ENCODE results near the gene ITGA11. TPM values are rescaled to one million over a fixed set of nuclear protein-coding genes. Genes with fewer than 3 reads are reported as not detected.

The ITGA11 gene
- total and polyA plus RNA-seq, 2 experiments from 2014 or later = 0.03 to 0.40 TPM

DNA sequence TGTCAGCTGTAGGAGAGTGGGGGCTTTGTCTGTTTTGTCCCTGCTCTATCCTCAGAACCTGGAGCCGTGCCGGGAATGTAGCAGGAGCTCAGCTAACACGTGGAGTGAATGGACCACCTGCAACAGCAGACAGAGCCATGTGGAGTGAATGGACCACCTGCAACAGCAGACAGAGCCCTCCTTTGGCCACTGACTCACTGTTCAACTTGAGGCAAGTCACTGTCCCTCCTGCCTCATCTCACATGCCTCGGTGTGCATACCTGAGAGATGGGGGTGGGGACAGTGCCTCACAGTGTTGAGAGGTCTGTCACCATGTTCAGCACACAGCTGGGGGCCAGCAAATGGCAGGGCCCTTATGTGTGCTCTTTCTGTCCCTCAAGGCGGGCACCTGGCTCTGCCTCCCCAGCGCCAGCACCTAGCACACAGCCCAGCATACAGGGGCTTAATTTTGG lies 126.5 kb downstream of the ITGA11 start:
- peaks cover 33% of the 10 kb centered on the region for H3K4me1 ChIP-seq (ENCODE audit: insufficient read depth)
- no peaks in the 10 kb centered on the region for H3K9me2 ChIP-seq (ENCODE audit: insufficient read depth)
- H3K79me2 ChIP-seq (replicated peaks; ENCODE audit: insufficient read depth) = no peaks in the 10 kb centered on the region
- no peaks in the 10 kb centered on the region; the same call in 2 of the 3 replicates for H3K36me3 Mint-ChIP-seq (ENCODE audit: low read depth)
- peak overlapping the region; percentile 55; the same call in 1 of the 2 replicates for H3K4me2 ChIP-seq
- ATAC-seq (no peak), DNase-seq (ENCODE audit: low spot score) (no peak)
- no peak overlapping the region; the same call in 1 of the 2 replicates for H3K27ac Mint-ChIP-seq
- no peak overlapping the region for H3K4me3 Mint-ChIP-seq
- no peaks in the 10 kb centered on the region for H4K20me1 ChIP-seq (replicated peaks; ENCODE audit: insufficient read depth)
- peaks cover 37% of the 10 kb centered on the region for H3K4me1 Mint-ChIP-seq
- H3K9me3 Mint-ChIP-seq = no peaks in the 10 kb centered on the region
- no peaks in the 10 kb centered on the region for H3K36me3 ChIP-seq (ENCODE audit: insufficient read depth)
- peak overlapping the region; percentile 84; the same call in 1 of the 2 replicates for H3K27ac ChIP-seq (ENCODE audit: low read depth)
- no peak overlapping the region for H3K4me3 ChIP-seq
- H3K27me3 ChIP-seq (ENCODE audit: insufficient read depth) = no peaks in the 10 kb centered on the region
- H3F3A ChIP-seq (replicated peaks; ENCODE audit: low read depth) = peaks cover 18% of the 10 kb centered on the region
- peak overlapping the region; percentile 84; the same call in 1 of the 2 replicates for H2AFZ ChIP-seq
- TF ChIP-seq STAT1 (IDR thresholded peaks at IDR 0.05; ENCODE audit: unreplicated experiment) = no peak
- TF ChIP-seq EZH2 (IDR thresholded peaks at IDR 0.05; ENCODE audit: low read depth, unreplicated experiment) = no peak
- no peak for TF ChIP-seq EZH2phosphoT487 (IDR thresholded peaks at IDR 0.05; ENCODE audit: unreplicated experiment)
- no peak for TF ChIP-seq POLR2AphosphoS5 (IDR thresholded peaks at IDR 0.05; ENCODE audit: low read depth)
- TF ChIP-seq ZNF331 (CRISPR knock-in tag; IDR thresholded peaks at IDR 0.05; ENCODE audit: low read depth) = no peak
- TF ChIP-seq, protein P1, sequence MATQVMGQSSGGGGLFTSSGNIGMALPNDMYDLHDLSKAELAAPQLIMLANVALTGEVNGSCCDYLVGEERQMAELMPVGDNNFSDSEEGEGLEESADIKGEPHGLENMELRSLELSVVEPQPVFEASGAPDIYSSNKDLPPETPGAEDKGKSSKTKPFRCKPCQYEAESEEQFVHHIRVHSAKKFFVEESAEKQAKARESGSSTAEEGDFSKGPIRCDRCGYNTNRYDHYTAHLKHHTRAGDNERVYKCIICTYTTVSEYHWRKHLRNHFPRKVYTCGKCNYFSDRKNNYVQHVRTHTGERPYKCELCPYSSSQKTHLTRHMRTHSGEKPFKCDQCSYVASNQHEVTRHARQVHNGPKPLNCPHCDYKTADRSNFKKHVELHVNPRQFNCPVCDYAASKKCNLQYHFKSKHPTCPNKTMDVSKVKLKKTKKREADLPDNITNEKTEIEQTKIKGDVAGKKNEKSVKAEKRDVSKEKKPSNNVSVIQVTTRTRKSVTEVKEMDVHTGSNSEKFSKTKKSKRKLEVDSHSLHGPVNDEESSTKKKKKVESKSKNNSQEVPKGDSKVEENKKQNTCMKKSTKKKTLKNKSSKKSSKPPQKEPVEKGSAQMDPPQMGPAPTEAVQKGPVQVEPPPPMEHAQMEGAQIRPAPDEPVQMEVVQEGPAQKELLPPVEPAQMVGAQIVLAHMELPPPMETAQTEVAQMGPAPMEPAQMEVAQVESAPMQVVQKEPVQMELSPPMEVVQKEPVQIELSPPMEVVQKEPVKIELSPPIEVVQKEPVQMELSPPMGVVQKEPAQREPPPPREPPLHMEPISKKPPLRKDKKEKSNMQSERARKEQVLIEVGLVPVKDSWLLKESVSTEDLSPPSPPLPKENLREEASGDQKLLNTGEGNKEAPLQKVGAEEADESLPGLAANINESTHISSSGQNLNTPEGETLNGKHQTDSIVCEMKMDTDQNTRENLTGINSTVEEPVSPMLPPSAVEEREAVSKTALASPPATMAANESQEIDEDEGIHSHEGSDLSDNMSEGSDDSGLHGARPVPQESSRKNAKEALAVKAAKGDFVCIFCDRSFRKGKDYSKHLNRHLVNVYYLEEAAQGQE (IDR thresholded peaks at IDR 0.05; ENCODE audit: unreplicated experiment) = no peak
- no peak for TF ChIP-seq NANOG (IDR thresholded peaks at IDR 0.05; ENCODE audit: borderline replicate concordance)
- no peak for TF ChIP-seq ZNF114 (CRISPR knock-in tag; IDR thresholded peaks at IDR 0.05)
- no peak for TF ChIP-seq CREB1 (CRISPR knock-in tag; IDR thresholded peaks at IDR 0.05; ENCODE audit: low read depth)
- peaks cover 9% of the 10 kb centered on the region for H3K27me3 Mint-ChIP-seq (ENCODE audit: insufficient read depth, low read depth, poor library complexity)

DNA sequence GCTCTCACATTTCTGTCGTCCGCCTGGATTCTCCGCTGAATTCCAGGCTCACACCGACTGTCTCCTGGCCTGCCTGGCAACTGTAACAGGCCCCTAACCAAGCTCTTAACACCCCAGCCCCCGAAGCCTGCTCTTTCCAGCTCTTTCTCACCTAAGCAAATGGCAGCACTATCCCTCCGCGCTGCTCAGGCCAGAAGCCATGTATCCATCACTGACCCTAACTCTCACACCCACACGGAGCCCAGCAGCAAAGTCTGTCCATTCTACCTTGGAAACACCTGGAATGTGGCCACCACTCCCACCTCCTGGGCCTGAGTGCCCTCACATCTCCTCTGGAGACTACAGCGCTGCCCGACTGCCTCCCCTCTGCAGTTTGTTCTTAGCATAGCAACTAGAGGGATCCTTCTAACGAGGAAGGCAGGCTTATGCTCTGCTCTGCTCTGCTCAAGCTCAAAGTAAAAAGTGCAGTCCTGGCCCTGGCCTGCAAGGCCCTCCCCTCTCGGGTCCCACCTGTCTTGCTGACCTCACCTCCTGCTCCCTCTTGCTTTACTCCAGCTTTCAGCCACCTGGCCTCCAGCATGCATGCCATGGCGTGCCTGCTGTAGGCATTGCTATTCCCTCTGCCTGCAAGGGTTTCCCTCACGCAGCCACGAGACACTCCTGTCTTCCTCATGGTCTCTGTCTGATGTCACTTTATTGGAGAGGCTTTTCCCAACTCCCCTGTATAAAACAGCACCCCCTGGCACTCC lies 127.2 kb downstream of the ITGA11 start:
- no peaks in the 10 kb centered on the region for H4K20me1 ChIP-seq (replicated peaks; ENCODE audit: insufficient read depth)
- no peak overlapping the region for H3K4me3 ChIP-seq
- H2AFZ ChIP-seq = peak overlapping the region; percentile 84
- H3K27me3 ChIP-seq (ENCODE audit: insufficient read depth) = no peaks in the 10 kb centered on the region
- no peaks in the 10 kb centered on the region for H3K9me2 ChIP-seq (ENCODE audit: insufficient read depth)
- Mint-ChIP-seq H3K36me3 (ENCODE audit: low read depth) (no peaks in the 10 kb centered on the region; the same call in 2 of the 3 replicates), H3K9me3 (no peaks in the 10 kb centered on the region), H3K27ac (peak overlapping the region; percentile 60), H3K4me3 (no peak overlapping the region; the same call in 2 of the 3 replicates), H3K4me1 (peaks cover 34% of the 10 kb centered on the region), H3K27me3 (ENCODE audit: insufficient read depth, low read depth, poor library complexity) (peaks cover 9% of the 10 kb centered on the region)
- H3K4me1 ChIP-seq (ENCODE audit: insufficient read depth) = peaks cover 33% of the 10 kb centered on the region
- peak overlapping the region; percentile 55 for H3K4me2 ChIP-seq
- H3K79me2 ChIP-seq (replicated peaks; ENCODE audit: insufficient read depth) = no peaks in the 10 kb centered on the region
- peaks cover 18% of the 10 kb centered on the region for H3F3A ChIP-seq (replicated peaks; ENCODE audit: low read depth)
- no peaks in the 10 kb centered on the region for H3K36me3 ChIP-seq (ENCODE audit: insufficient read depth)
- DNase-seq (ENCODE audit: low spot score) (peak; percentile 76), ATAC-seq (peak; percentile 68)
- TF ChIP-seq, protein P2, sequence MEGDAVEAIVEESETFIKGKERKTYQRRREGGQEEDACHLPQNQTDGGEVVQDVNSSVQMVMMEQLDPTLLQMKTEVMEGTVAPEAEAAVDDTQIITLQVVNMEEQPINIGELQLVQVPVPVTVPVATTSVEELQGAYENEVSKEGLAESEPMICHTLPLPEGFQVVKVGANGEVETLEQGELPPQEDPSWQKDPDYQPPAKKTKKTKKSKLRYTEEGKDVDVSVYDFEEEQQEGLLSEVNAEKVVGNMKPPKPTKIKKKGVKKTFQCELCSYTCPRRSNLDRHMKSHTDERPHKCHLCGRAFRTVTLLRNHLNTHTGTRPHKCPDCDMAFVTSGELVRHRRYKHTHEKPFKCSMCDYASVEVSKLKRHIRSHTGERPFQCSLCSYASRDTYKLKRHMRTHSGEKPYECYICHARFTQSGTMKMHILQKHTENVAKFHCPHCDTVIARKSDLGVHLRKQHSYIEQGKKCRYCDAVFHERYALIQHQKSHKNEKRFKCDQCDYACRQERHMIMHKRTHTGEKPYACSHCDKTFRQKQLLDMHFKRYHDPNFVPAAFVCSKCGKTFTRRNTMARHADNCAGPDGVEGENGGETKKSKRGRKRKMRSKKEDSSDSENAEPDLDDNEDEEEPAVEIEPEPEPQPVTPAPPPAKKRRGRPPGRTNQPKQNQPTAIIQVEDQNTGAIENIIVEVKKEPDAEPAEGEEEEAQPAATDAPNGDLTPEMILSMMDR (conservative IDR thresholded peaks at IDR 0.05; ENCODE audit: low read depth in 2 of 2) = peak; percentile 25 to 49; a peak in 3 of 4 replicates
- TF ChIP-seq CREB1 (CRISPR knock-in tag; IDR thresholded peaks at IDR 0.05; ENCODE audit: low read depth) = no peak
- no peak for TF ChIP-seq EZH2phosphoT487 (IDR thresholded peaks at IDR 0.05; ENCODE audit: unreplicated experiment)
- H3K27ac ChIP-seq (ENCODE audit: low read depth) = peak overlapping the region; percentile 84

All from GM23338 (cell line).